Adrenal gland (tissue), 5 donors: ENCODE data around the gene BCL2.

Experiments
- CTCF ChIP-seq, 6 experiments: fragments of 450-650 bp in 4 of 6; fragments of 200-600 bp in 2 of 6; sonication (generic) in 1 of 6; IDR thresholded peaks; 1 replicate in 5 of 6; 2 replicates in 1 of 6; pipeline versions ENCODE4 v1.5.1 to v1.8.0; 2016 to 2021; ENCODE audit warnings: antibody characterized with exemption in 6 of 6, mild to moderate bottlenecking in 2 of 6, moderate library complexity in 1 of 6
- POLR2A ChIP-seq, 2 donors: fragments of 450-650 bp; IDR thresholded peaks; one replicate each; pipeline ENCODE4 v1.6.1; 2017; ENCODE audit warnings: antibody characterized with exemption in 2 of 2, mild to moderate bottlenecking in 2 of 2, moderate library complexity in 1 of 2
- donor health status: DM: no; HTN: no; CAD: no.

- peak in 5 of 6 experiments; percentile 13 to 50 (median 32) for TF ChIP-seq CTCF (IDR thresholded peaks at IDR 0.05)
- TF ChIP-seq POLR2A (IDR thresholded peaks at IDR 0.05): no peak
Observed at GRCh38 chr18:63339920-63340484, 20.4 kb upstream of the BCL2 start.
